Tibial nerve (tissue), 4 donors: ENCODE measurements around the gene PSME4. TPM values are rescaled to one million over a fixed set of nuclear protein-coding genes. Genes with fewer than 3 reads are reported as not detected.

Experiments
- DNase-seq, 2 donors: peaks; one replicate each; pipeline ENCODE4 v3.0.0-alpha.2; 2019; ENCODE audit warnings: low spot score in 2 of 2
- H3K27ac ChIP-seq, 4 donors: fragments of 200-600 bp; sonication (generic) in 3 of 4; one replicate each; pipeline ENCODE4 v1.5.1; 2017 to 2019; ENCODE audit warnings: mild to moderate bottlenecking in 1 of 4
- H3K27me3 ChIP-seq, 2 donors: fragments of 200-600 bp; sonication (generic) in 1 of 2; one replicate each; pipeline versions ENCODE4 v1.5.1 to v1.6.0; 2017 to 2019
- H3K36me3 ChIP-seq, 3 donors: fragments of 200-600 bp; sonication (generic); one replicate each; pipeline ENCODE4 v1.5.1; 2018 to 2019
- H3K4me1 ChIP-seq, 4 donors: fragments of 200-600 bp; sonication (generic) in 3 of 4; one replicate each; pipeline ENCODE4 v1.5.1; 2017 to 2019
- H3K4me3 ChIP-seq, 4 donors: fragments of 200-600 bp; sonication (generic) in 3 of 4; one replicate each; pipeline ENCODE4 v1.5.1; 2017 to 2019; ENCODE audit warnings: mild to moderate bottlenecking in 1 of 4, moderate library complexity in 1 of 4
- H3K9me3 ChIP-seq, 4 donors: fragments of 200-600 bp; sonication (generic) in 3 of 4; one replicate each; pipeline ENCODE4 v1.5.1; 2017 to 2019
- EP300 ChIP-seq, 2 donors: sonication (generic); formaldehyde crosslinking; IDR thresholded peaks; one replicate each; pipeline ENCODE4 v1.6.1; 2017; ENCODE audit warnings: antibody characterized with exemption in 2 of 2, mild to moderate bottlenecking in 1 of 2
- POLR2A ChIP-seq, 2 donors: fragments of 450-650 bp; IDR thresholded peaks; one replicate each; pipeline ENCODE4 v1.6.1; 2017; ENCODE audit warnings: antibody characterized with exemption in 2 of 2, mild to moderate bottlenecking in 2 of 2, moderate library complexity in 2 of 2
- WGBS, 2 donors: methylation state at CpG; one replicate each; pipeline ENCODE4 v1.1.5; 2018; 5-methylcytosine and 5-hydroxymethylcytosine counted together
- small RNA-seq: library from RNA; depleted of rRNA; stranded (forward); fragments of <200 nt; gene quantifications from one replicate; pipeline ENCODE3, GENCODE V24; 2016
- total RNA-seq, 4 donors: library from RNA; depleted of rRNA; stranded (reverse); fragments of >200 nt; gene quantifications; one replicate each; pipeline ENCODE4 v1.1.0, GENCODE V29; 2016
- TF ChIP-seq, protein P1 (sequence below), 5 experiments: fragments of 200-600 bp in 3 of 5; fragments of 450-650 bp in 2 of 5; sonication (generic) in 3 of 5; IDR thresholded peaks; one replicate each; pipeline ENCODE4 v1.5.1; 2016 to 2019; ENCODE audit warnings: antibody characterized with exemption in 5 of 5, mild to moderate bottlenecking in 3 of 5, moderate library complexity in 2 of 5

The PSME4 gene
- total RNA-seq, 4 donors from 2014 or later, result 32.4 to 50.6 (median 38.5) TPM

DNA sequence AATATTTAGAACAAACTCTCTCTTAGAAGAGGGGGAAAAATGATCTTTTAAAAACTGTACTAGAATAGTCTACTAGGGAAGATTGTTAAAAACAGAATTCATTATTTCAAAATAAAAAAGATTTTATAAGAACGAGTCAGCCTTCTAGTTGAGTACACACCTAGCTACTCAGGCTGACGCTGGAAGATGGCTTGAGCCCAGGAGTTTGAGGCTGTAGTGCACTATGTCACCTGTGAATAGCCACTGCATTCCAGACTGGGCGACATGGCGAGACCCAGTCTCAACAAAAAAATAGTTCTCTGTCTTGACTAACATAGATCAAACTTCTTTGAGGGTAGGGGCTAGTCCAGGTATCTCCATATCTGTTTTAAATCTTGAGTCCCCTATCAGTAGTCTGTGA, 150.1 kb downstream of the PSME4 start:
- DNase-seq, result no peak
- Histone ChIP-seq H3K9me3 (no peaks in the 10 kb centered on the region), H3K4me3 (no peak overlapping the region), H3K27me3 (no peaks in the 10 kb centered on the region), H3K4me1 (peaks cover 0 to 7% (median 2%) of the 10 kb centered on the region in 4 donors), H3K36me3 (peaks cover 0 to 40% (median 0%) of the 10 kb centered on the region in 3 donors), H3K27ac (no peak overlapping the region)
- TF ChIP-seq POLR2A (IDR thresholded peaks at IDR 0.05) (no peak), EP300 (IDR thresholded peaks at IDR 0.05) (no peak)
- TF ChIP-seq, protein P1, sequence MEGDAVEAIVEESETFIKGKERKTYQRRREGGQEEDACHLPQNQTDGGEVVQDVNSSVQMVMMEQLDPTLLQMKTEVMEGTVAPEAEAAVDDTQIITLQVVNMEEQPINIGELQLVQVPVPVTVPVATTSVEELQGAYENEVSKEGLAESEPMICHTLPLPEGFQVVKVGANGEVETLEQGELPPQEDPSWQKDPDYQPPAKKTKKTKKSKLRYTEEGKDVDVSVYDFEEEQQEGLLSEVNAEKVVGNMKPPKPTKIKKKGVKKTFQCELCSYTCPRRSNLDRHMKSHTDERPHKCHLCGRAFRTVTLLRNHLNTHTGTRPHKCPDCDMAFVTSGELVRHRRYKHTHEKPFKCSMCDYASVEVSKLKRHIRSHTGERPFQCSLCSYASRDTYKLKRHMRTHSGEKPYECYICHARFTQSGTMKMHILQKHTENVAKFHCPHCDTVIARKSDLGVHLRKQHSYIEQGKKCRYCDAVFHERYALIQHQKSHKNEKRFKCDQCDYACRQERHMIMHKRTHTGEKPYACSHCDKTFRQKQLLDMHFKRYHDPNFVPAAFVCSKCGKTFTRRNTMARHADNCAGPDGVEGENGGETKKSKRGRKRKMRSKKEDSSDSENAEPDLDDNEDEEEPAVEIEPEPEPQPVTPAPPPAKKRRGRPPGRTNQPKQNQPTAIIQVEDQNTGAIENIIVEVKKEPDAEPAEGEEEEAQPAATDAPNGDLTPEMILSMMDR (IDR thresholded peaks at IDR 0.05), result no peak
- WGBS, 2 donors, result 89 to 92% methylated on average over 4 of the region's 4 CpGs

DNA sequence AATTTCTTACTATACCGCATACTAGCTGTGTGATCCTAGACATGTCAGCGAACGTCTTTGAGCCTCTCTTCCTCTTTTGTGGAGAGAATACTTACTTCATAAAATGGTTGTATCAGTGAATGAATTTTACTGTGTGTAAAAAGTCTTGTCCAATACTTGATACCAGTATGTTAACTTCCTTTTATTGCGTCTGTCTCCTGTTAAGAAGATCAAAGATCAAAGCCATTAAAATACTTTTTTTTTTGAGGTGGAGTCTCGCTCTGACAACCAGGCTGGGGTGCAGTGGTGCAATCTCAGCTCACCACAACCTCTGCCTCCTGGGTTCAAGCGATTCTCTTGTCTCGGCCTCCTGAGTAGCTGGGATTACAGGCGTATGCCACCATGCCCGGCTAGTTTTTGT, 150.7 kb downstream of the PSME4 start:
- Histone ChIP-seq H3K27ac (no peak overlapping the region), H3K36me3 (peaks cover 0 to 46% (median 6%) of the 10 kb centered on the region in 3 donors), H3K4me3 (no peak overlapping the region), H3K27me3 (no peaks in the 10 kb centered on the region), H3K9me3 (no peaks in the 10 kb centered on the region), H3K4me1 (peaks cover 0 to under 1% (median 0%) of the 10 kb centered on the region in 4 donors)
- no peak for DNase-seq
- 90 to 92% methylated on average over 9 of the region's 9 CpGs for whole genome bisulfite sequencing, 2 donors
- TF ChIP-seq, protein P1 (IDR thresholded peaks at IDR 0.05), result no peak
- no peak for TF ChIP-seq EP300 (IDR thresholded peaks at IDR 0.05)
- no peak for TF ChIP-seq POLR2A (IDR thresholded peaks at IDR 0.05)

DNA sequence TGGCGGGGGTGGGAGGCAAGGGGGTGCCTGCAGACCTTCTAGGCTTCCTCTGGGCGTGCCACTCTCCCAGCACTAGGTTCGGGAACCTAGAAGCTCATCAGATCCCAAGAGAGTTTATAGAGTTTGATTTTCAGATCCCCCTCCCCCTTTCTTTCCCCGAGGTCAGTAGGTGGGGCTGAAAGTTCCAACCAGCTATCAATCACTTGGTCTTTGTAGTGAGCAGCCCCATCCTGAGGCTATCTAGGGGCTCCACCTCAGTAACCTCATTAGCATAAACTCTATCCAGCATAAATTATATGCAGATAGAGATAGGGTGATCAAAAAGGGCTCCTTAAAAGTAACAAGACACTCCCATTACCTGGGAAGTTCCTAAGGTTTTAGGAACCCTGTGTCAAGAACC, 151.2 kb downstream of the PSME4 start:
- Histone ChIP-seq H3K9me3 (no peaks in the 10 kb centered on the region), H3K4me3 (no peak overlapping the region), H3K36me3 (peaks cover 0 to 51% (median 6%) of the 10 kb centered on the region in 3 donors), H3K27me3 (no peaks in the 10 kb centered on the region), H3K4me1 (no peaks in the 10 kb centered on the region), H3K27ac (no peak overlapping the region)
- 74 to 78% methylated on average over 4 of the region's 4 CpGs for WGBS, 2 donors
- TF ChIP-seq EP300 (IDR thresholded peaks at IDR 0.05) (no peak), POLR2A (IDR thresholded peaks at IDR 0.05) (no peak)
- TF ChIP-seq, protein P1 (IDR thresholded peaks at IDR 0.05), result no peak
- DNase-seq, result no peak

DNA sequence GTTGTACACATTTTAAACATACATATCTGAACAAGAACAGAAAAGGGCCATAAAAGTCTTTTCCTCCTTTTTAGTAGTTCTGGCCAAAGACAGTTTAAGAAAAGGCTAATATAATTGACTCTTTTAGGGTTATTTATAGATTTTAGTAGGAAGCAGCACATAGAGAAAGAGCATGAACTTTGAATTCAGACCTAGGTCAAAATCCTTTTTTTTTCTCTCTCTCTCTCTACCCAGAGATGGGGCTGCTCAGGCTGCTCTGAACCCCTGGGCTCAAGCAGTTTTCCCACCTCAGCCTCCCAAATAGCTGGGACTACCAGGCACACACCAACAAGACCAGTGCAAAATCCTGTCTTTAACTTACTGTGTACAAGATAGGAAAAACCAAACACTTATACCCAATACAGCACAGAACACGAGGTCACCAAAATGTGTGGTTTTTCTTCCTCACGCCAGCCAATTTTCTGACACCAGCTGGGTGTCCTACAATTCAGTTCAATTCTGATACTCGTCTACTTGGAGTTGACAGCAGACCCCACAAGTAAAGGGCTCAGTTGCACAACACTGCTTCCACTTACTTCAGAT, 151.8 kb downstream of the PSME4 start:
- TF ChIP-seq, protein P1 (IDR thresholded peaks at IDR 0.05), result no peak
- Histone ChIP-seq H3K27ac (no peak overlapping the region), H3K27me3 (no peaks in the 10 kb centered on the region), H3K9me3 (no peaks in the 10 kb centered on the region), H3K4me3 (no peak overlapping the region), H3K36me3 (peaks cover 0 to 57% (median 6%) of the 10 kb centered on the region in 3 donors), H3K4me1 (no peaks in the 10 kb centered on the region)
- DNase-seq, result no peak
- 79 to 82% methylated on average over 3 of the region's 3 CpGs for WGBS, 2 donors

Small RNA genes lying within 50 kb of the gene (small RNA-seq; reads per million reads assigned to genes)
- not detected for gene MIR3682

Other genes with a start within 250 kb of the PSME4 start
- gene CHAC2, start 203.2 kb downstream of the PSME4 start, total RNA-seq, result 1 to 10 TPM; 1.1 to 4.8 (median 1.8) TPM
- gene ASB3, start 184.0 kb downstream of the PSME4 start, total RNA-seq, result 10 to 100 TPM; 16.8 to 24.7 (median 17.3) TPM
- 100 to 1,000 TPM in 2 of 4 donors, 10 to 100 TPM in 2; 90.8 to 102 (median 97.2) TPM for gene ERLEC1, start 183.9 kb downstream of the PSME4 start, total RNA-seq
- gene GPR75, start 111.0 kb downstream of the PSME4 start, total RNA-seq, result 1 to 10 TPM in 3 of 4 donors, under 1 TPM in 1; 0.98 to 2.2 (median 2.0) TPM
- 10 to 100 TPM; 15.6 to 25.1 (median 21.5) TPM for gene ACYP2, start 144.6 kb upstream of the PSME4 start, total RNA-seq